ENCODE measurements around the gene BLM.

GRCh38 chr15:90829126-90829525, 112.0 kb downstream of the BLM start:
- TF ChIP-seq CTCF (conservative IDR thresholded peaks at IDR 0.05 in 1 of 2, IDR thresholded peaks at IDR 0.05 in 1 of 2; ENCODE audit: low read depth in 1 of 2, low read length in 2 of 2), result no peak
- TF ChIP-seq EZH2 (IDR thresholded peaks at IDR 0.05; ENCODE audit: low read length, missing control alignments), result no peak
